GM18861 (cell line): ENCODE measurements around the gene CEACAM20.
"Not testable (repeated sequence)": the region's sequence is repeated elsewhere in the genome, so short reads cannot be mapped to it uniquely, and the experiment has no call there.

Source experiments
- ATAC-seq: cut with Tn5 transposase; IDR thresholded peaks from one replicate; pipeline ENCODE4 v1.9.1; 2021; ENCODE audit not compliant: unreplicated experiment

CEACAM20 gene

GRCh38 chr19:44529536-44529935 lies at the start of gene CEACAM20:
TSS of gene CEACAM20 (minus strand) at chr19:44529675. CDS start at chr19:44529509, 166 bp downstream.
- ATAC-seq = no peak

DNA sequence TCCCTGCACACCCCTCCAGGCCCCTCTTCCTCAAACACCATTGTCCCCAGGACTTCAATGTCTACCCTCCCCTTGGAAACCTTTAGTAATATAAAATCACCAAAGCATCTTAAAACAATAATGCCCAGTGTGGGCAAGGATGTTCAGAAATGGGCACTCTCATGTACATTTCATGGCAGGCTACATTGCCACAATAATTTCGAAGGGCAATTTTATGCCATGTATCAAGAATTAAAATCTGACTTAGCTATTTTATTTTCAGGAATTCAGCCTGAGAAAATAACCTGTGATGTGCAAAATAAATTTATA lies 48.0 kb upstream of the CEACAM20 start:
- ATAC-seq = no peak

DNA sequence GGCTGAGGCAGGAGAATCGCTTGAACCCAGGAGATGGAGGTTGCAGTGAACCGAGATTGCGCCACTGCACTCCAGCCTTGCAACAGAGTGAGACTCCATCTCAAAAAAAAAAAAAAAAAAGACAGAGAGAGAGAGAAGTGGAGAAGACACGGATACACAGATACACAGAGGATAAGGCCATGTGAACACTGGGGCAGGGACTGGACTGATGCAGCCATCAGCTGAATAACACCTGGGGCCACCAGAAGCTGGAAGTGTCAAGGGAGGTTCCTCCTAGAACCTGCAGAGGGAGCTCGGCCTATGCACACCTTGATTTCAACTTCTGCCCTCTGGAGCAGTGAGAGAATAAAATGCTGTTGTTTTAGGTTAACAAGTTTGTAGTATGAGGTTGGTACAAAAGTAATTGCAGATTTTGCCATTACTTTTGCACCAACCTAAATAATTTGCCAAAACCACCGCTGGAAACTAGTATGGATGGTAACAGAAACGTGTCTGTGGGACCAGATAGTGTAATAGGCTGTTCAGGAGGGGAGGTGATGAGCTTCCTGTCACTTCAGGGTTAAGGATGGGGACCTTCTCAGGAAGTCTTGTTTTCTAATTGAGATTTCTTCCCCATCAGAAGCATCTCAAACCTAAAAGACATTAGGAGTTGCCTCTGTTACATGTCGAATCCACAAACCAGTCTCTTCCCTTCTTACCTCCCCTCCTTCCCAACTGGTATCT lies 47.5 kb upstream of the CEACAM20 start:
- ATAC-seq = no peak

DNA sequence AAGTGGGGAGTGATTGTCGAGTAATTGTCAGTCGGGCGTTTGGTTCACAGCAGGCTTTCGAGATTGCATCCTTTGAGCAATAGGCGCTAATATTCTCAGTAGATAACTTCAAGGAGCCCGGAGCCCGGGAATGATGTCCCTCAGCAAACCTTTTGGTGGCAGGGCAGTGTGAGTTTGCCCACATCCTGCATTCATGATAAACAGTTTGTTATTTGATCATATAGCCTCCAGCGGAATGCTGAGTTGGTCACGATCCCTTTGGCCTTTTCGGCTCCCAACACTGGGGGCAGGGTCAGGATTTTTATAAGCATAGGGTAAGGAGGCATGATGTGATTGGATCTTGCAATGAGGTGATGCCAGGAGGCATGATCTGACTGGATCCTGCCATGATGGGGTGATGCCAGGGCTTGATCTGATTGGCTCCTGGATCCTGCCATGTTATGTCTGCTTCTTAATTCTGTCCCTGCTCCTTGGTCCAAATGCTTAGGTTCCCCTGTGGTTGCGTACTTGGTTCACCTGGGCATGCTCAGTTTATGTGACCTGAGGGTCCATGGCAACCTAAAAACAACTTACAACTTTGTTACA lies 45.7 kb upstream of the CEACAM20 start:
- ATAC-seq = no peak

GRCh38 chr19:44574186-44574950 lies 44.9 kb upstream of the CEACAM20 start:
- ATAC-seq = no peak

DNA sequence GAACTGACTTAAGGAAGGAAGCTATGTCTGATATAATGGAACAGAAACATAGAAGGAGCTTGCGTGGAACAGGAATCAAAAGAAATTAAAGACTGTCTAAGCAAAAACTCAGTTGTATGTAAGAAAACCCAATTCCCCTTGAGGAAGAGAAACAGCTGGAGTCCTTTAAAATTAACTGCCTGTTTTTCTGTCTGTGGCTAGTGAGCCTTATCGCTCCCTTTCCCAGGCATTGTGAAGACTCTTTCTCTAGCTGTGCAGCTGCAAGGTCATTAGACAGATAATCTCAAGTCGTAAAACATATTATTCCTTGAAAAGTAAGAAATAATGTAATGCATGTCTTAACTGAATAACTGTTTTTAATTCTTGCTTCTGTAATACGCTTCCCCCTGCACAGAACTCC lies 44.2 kb upstream of the CEACAM20 start:
- ATAC-seq = no peak

- ATAC-seq = no peak
These were observed 43.7 kb upstream of the CEACAM20 start for GRCh38 chr19:44573183-44573582.

- ATAC-seq = no peak
These were observed 43.1 kb upstream of the CEACAM20 start for GRCh38 chr19:44572581-44572900.

DNA sequence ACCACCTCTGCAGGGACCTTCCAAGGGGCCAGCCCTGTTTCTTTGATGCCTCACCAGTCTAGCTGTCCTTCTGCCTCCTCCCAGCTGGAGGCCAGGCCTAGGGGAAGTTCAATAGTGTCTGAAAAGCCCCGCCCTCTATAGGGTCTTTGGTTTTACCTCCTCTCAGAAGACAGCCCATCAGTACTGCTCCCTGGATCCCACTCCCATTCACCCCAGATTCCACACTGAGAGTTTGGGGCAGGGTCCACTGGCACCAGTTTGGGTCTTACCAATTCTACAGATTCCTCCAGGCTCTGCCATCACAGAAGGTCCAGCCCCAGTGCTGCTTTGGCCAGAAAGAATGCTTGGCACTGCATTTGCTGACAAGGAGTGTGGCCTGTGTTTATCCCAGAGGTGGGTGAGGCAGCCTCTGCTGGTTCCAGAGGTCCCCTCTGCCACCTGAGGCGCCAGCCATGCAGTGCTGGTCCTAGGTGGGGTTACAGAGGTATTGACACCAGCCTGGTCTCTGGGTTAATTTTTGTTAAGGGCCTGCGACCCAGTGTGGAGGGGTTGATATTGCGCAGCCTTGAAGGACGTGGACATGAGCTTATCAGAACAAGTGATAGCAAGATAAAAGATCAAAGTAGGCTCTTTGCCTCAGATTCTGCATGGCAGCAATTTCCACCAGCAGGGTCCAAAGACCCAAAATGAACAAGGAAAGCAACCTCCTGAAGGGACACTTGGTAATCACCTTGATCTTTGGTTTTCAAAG lies 42.5 kb upstream of the CEACAM20 start:
- ATAC-seq = no peak

DNA sequence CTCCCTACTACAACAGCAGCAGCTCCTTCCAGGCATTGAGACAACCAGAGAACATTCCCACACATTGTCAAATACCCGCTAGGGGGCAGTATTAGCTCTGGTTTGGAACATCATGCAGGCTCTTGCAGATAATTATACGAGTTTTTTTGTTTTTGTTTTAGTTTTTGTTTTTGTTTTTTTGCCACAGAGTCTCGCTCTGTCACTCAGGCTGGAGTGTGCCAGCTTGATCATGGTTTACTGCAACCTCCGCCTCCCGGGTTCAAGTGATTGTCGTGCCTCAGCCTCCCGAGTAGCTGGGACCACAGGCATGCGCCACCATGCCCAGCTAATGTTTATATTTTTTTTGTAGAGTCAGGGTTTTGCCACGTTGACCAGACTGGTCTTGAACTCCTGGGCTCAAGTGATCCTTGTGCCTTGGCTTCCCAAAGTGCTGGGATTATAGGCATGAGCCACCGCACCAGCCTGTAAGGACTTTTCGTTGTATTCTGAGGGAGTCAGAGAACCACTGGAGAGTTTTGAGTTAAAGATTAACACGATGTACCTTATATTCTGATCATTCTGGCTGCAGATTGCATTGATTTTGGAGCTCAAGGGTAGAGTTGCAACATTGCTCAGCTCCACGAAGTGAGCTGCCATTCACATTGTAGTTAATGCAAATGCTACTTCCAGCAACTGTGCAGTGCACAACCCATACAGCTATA lies 41.7 kb upstream of the CEACAM20 start:
- ATAC-seq = no peak

DNA sequence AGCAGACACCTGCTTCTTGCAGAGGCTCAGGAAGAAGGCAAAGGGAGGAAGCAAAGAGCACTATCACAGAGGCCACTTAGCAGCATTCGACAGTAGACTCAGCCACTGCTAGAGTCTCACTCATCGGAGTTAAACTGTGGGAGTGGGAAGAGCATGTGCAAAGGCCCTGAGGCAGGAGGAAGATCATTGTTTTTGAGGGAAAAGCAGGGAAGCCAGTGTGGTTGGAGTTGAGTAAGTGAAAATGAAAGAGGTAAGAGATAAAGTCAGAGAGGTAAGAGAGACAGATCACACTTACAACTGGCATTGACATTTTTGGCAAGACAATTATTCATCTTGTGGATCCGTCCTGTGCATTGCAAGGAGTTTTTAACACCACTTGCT lies 41.1 kb upstream of the CEACAM20 start:
- no peak for ATAC-seq

DNA sequence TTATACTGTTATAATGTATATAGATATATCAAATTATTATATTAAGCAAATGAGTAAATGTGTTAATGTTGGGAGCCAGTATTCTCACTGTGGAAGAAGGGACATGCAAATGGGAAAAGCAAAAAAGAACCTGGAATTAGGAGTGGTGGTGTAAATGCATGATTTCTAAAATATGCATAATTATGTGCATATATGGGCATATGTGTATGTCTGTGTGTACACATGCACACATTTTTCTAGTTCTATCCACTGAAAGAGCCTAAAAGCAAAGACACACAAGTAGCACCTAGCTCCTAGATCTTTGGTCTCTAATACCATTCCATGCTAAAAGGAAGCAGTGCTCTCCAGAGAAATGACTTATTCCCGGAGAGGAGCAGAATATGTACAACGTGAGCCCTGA lies 38.3 kb upstream of the CEACAM20 start:
- no peak for ATAC-seq

DNA sequence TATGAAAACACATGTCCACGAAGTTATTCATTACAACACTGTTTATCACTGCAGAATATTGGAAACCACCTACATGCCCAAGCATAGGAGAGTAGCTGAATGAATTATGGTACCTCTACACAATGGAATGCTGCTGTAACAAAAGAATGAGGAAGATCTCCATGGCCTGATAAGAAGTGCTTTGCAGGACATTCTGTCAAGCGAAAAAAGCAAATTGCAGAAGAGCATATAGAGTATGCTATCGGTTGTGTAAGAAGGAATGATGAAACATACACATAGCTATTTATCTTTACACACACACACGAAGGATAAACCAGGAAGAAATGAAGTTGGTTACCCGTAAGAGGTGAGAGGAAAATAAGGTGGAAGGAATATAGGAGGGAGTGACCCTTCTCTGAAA lies 37.5 kb upstream of the CEACAM20 start:
- no peak for ATAC-seq

- ATAC-seq = not testable (repeated sequence)
These were observed 33.7 kb upstream of the CEACAM20 start for GRCh38 chr19:44563086-44563655.

DNA sequence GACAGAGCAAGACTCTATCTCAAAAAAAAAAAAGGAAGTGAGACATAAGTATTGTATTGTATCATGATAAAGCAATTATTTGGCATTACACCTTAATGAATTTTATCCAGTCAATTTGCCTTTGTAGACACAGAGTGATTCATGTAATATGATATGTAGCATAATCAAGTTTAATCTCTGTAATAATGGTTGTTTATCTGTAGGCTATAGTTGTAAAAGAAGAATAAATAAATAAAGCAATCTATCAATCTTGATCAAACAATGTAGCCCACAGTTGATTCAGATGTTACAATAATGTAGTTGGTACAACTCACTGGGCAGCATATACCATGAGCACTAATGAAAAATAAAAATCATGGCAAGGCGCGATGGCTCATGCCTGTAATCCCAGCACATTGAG lies 28.5 kb upstream of the CEACAM20 start:
- no peak for ATAC-seq

DNA sequence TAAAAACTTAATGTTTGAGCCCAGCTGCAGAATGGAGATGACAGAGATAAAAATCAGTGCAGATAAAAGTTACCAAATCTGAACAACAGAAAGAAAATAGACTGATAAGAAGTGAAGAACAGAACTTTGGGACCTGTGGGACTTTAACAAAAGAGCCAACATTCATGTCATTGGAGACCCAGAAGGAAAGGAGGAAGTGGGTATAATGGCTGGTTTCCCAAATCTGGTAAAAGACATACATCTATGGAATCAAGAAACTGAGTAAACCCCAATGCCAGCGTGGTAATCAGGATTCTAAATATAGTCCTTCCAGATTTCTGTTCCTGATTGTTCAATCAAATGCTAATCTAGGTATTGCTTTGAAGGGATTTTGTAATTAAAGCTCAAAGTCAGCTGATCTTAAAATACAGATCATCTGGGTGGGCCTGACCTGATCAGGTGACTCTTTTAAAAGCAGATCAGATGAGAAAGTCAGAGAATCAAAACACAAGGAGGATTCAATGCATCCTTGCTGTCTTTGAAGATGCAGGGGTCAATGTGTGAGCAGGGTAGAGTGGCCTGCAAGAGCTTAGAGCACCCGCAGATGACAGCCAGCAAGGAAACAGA lies 25.3 kb upstream of the CEACAM20 start:
- ATAC-seq = no peak

DNA sequence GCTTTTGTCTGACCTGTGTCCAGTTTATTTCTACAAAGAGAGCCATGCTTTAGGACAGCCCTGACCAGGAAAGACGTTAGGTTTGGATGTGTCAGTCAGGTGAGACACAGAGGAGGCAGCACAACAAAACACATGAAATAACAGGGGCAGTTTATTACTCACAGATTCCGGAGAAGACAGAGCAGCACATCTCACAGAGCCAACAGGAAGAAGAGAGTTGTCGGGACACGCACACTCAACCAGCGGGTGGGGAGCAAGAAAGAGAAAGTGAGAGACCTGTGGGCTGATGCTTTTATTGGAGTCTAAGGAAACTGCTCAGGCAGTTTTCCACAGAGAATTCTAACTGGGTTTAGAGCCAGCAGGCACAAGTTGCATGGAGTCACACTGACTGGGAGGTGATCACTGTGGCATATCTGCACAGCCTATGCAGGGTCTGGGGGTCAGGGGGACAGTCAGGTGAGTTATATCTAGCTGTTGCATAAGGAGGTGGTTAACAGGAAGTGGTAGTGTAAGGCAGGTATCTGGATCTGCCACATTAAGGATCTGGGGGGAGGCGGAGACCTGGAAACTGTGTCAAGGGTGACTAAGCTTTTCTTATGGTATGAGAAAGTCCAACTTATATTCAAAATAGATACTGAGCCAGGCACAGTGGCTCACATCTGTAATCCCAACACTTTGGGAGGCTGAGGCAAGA lies 24.1 kb upstream of the CEACAM20 start:
- ATAC-seq = no peak

DNA sequence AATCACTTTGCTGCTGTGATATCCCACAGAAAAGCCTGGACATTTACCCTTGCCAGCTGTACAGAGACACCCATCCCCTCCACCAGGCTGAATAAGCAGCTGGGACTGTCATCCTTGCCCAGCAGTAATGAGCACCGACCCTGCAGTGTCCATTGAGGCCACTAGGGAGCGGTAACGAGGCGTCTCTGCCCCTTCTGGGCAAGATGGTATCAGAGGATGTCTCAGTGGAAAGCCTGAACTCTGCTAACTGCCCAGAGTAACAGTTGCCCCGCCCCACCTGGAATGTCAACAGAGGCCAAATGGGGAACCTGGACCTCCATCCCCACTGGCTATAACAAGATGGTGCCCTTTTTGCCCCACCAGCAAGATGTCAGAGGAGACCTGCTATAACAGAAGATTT lies 22.8 kb upstream of the CEACAM20 start:
- ATAC-seq = no peak

GRCh38 chr19:44551850-44552249 lies 22.4 kb upstream of the CEACAM20 start:
- ATAC-seq = no peak

DNA sequence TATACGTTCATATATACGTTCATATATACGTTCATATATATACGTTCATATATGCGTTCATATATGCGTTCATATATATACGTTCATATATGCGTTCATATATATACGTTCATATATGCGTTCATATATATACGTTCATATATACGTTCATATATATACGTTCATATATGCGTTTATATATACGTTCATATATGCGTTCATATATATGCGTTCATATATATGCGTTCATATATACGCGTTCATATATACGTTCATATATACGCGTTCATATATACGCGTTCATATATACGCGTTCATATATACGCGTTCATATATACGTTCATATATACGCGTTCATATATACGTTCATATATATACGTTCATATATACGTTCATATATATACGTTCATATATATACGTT lies 21.5 kb upstream of the CEACAM20 start:
- not testable (repeated sequence) for ATAC-seq
